Lower lobe of right lung (tissue), 2 donors: ENCODE results near the gene FIBCD1. TPM values are rescaled to one million over a fixed set of nuclear protein-coding genes. Genes with fewer than 3 reads are reported as not detected.

Experiments used
- ATAC-seq, 2 donors: fragments of 200-7000 bp; cut with Tn5 transposase; one replicate each; pipeline ENCODE4 v1.9.1; 2020 to 2022; ENCODE audit warnings: mild to moderate bottlenecking in 2 of 2, moderate library complexity in 2 of 2
- DNase-seq: peaks from one replicate; pipeline ENCODE4 v3.0.0-alpha.2; 2020
- H3K27ac ChIP-seq: fragments of 200-600 bp; one replicate; pipeline ENCODE4 v1.8.0; 2022
- H3K27me3 ChIP-seq: fragments of 200-600 bp; one replicate; pipeline ENCODE4 v1.8.0; 2022; ENCODE audit warnings: low read depth
- H3K36me3 ChIP-seq: fragments of 200-600 bp; one replicate; pipeline ENCODE4 v1.8.0; 2022; ENCODE audit warnings: mild to moderate bottlenecking
- H3K4me1 ChIP-seq: fragments of 200-600 bp; one replicate; pipeline ENCODE4 v1.8.0; 2022
- H3K4me3 ChIP-seq: fragments of 200-600 bp; one replicate; pipeline ENCODE4 v1.8.0; 2022; ENCODE audit warnings: mild to moderate bottlenecking
- H3K9me3 ChIP-seq: fragments of 200-600 bp; one replicate; pipeline ENCODE4 v1.8.0; 2022
- CTCF ChIP-seq: fragments of 200-600 bp; IDR thresholded peaks from one replicate; pipeline ENCODE4 v1.8.0; 2022; ENCODE audit warnings: antibody characterized with exemption, mild to moderate bottlenecking
- intact Hi-C: fragments of 100-400 bp; cut with DNase I; formaldehyde crosslinking; loops from one replicate; pipeline ENCODE4 v1.11.0; 2022
- total RNA-seq: library from RNA; stranded (reverse); fragmentation: NEBNext Ultra II Directional; extraction: Animal tissue kit (Norgen Biotek cat#: 25700); gene quantifications from one replicate; pipeline ENCODE4 v1.2.1, GENCODE V29; 2021
- donor health status: DM: no; HTN: yes; CAD: no; lungs with severe emphysema.

FIBCD1 gene
- total RNA-seq, 1 donor from 2014 or later: 1.3 TPM

DNA sequence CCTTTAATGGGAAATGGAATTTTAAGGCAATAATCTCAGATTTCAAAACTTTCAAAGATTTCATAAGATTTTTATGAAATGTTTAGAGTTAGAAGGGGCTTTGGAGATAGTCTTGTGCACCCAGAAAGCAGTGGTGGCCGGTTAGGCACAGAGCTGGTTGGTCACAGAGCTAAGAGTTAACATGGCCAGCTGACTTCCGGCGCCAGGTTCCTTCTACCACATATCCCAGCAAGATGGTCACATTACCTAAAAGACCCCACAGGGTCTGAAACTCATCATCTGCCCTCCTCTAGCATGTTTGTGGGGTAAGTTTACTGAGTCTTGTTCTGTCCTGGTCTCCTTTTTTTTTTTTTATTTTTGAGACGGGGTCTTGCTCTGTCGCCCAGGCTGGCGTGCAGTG lies 61.7 kb downstream of the FIBCD1 start:
- H3K36me3 ChIP-seq: peaks cover 100% of the 10 kb centered on the region
- no peak for TF ChIP-seq CTCF
- no peaks in the 10 kb centered on the region for H3K9me3 ChIP-seq
- ATAC-seq (no peak), DNase-seq (no peak)
- H3K4me1 ChIP-seq: no peaks in the 10 kb centered on the region
- H3K4me3 ChIP-seq: no peak overlapping the region
- intact Hi-C loops: no loop called here
- H3K27ac ChIP-seq: no peak overlapping the region
- no peaks in the 10 kb centered on the region for H3K27me3 ChIP-seq

DNA sequence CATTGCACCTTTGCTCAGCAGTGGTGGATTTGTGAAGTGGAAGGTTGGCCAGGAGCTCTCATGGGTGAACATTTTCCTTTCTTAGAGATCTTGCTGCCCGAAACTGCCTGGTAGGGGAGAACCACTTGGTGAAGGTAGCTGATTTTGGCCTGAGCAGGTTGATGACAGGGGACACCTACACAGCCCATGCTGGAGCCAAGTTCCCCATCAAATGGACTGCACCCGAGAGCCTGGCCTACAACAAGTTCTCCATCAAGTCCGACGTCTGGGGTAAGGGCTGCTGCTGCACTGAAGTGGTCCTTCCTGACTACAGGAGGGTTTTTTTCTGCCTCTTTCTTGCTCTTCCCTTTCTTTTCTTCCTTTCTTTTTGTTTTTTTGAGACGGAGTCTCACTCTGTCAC lies 64.3 kb downstream of the FIBCD1 start:
- Histone ChIP-seq H3K27me3 (no peaks in the 10 kb centered on the region), H3K9me3 (no peaks in the 10 kb centered on the region), H3K36me3 (peaks cover 99% of the 10 kb centered on the region), H3K27ac (no peak overlapping the region), H3K4me1 (no peaks in the 10 kb centered on the region), H3K4me3 (no peak overlapping the region)
- ATAC-seq: no peak
- TF ChIP-seq CTCF: no peak
- intact Hi-C loops: no loop called here
- DNase-seq: no peak

- H3K27ac ChIP-seq: no peak overlapping the region
Observed at GRCh38 chr9:130873966-130874365, 65.1 kb downstream of the FIBCD1 start.

DNA sequence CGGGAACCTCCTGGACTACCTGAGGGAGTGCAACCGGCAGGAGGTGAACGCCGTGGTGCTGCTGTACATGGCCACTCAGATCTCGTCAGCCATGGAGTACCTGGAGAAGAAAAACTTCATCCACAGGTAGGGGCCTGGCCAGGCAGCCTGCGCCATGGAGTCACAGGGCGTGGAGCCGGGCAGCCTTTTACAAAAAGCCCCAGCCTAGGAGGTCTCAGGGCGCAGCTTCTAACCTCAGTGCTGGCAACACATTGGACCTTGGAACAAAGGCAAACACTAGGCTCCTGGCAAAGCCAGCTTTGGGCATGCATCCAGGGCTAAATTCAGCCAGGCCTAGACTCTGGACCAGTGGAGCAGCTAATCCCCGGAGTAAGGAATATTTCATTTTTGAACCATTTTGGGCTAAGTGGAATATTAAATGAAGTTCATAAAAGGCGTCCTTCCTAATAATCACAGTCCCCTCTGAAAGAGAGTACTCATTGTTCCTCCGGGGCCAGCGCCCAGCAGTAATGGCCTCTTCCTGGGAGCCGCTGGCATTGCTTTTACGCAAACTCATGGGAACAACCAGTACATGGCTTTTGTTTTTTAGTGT lies 66.0 kb downstream of the FIBCD1 start:
- ATAC-seq: no peak
- no peak for TF ChIP-seq CTCF
- Histone ChIP-seq H3K4me3 (no peak overlapping the region), H3K27me3 (no peaks in the 10 kb centered on the region), H3K9me3 (no peaks in the 10 kb centered on the region), H3K4me1 (no peaks in the 10 kb centered on the region), H3K27ac (no peak overlapping the region), H3K36me3 (peaks cover 88% of the 10 kb centered on the region)
- no peak for DNase-seq
- intact Hi-C loops: no loop called here

More at GRCh38 chr9:130873966-130874365, 65.1 kb downstream of the FIBCD1 start:
- DNase-seq (no peak), ATAC-seq (no peak)
- no peak for TF ChIP-seq CTCF
- H3K9me3 ChIP-seq: no peaks in the 10 kb centered on the region
- H3K27me3 ChIP-seq: no peaks in the 10 kb centered on the region
- H3K4me3 ChIP-seq: no peak overlapping the region
- H3K4me1 ChIP-seq: no peaks in the 10 kb centered on the region
- H3K36me3 ChIP-seq: peaks cover 97% of the 10 kb centered on the region
- intact Hi-C loops: no loop called here

DNA sequence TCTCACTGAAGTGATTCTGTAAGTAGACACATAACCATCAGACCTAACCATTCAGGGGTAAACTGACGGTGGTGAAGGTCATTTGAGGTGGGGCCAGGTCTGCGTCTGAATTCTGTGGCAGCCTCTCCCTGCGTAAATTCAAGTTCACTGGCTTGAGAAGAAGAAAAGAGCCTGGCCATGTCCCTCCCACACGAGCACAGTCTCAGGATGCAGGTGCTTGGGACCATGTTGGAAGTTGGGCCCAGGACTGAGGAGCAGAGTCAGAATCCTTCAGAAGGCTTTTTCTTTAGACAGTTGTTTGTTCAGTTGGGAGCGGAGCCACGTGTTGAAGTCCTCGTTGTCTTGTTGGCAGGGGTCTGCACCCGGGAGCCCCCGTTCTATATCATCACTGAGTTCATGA lies 66.5 kb downstream of the FIBCD1 start:
- Histone ChIP-seq H3K4me3 (no peak overlapping the region), H3K36me3 (peaks cover 84% of the 10 kb centered on the region), H3K4me1 (no peaks in the 10 kb centered on the region), H3K27ac (no peak overlapping the region), H3K27me3 (no peaks in the 10 kb centered on the region), H3K9me3 (no peaks in the 10 kb centered on the region)
- intact Hi-C loops: no loop called here
- DNase-seq (no peak), ATAC-seq (no peak)
- no peak for TF ChIP-seq CTCF
